T-helper 1 cell treated with Interleukin-12 subunit alpha and Interleukin-12 subunit beta and Interleukin-4 antibody, amounts not matched to agents 30 μg/mL and 1 μg/mL, for 36 hours (primary cell): ENCODE data around the gene KRTAP29-1.
"Not testable (repeated sequence)": the region's sequence is repeated elsewhere in the genome, so short reads cannot be mapped to it uniquely, and the experiment has no call there.

ENCODE experiments used
- H3K27ac Mint-ChIP-seq: one replicate; pipeline ENCODE4 v1.8.0; 2021; ENCODE audit warnings: mild to moderate bottlenecking, mixed read lengths
- H3K27me3 Mint-ChIP-seq: one replicate; pipeline ENCODE4 v1.8.0; 2021; ENCODE audit warnings: low read depth, mixed read lengths
- H3K36me3 Mint-ChIP-seq: one replicate; pipeline ENCODE4 v1.8.0; 2021; ENCODE audit warnings: low read depth, mixed read lengths
- H3K4me1 Mint-ChIP-seq: one replicate; pipeline ENCODE4 v1.8.0; 2021; ENCODE audit warnings: low read depth, mixed read lengths
- H3K4me3 Mint-ChIP-seq: one replicate; pipeline ENCODE4 v1.8.0; 2021; ENCODE audit warnings: mild to moderate bottlenecking, moderate library complexity, mixed read lengths
- H3K9me3 Mint-ChIP-seq: one replicate; pipeline ENCODE4 v1.8.0; 2021; ENCODE audit warnings: mixed read lengths

Gene KRTAP29-1

GRCh38 chr17:41255381-41256290 lies 47.0 kb downstream of the KRTAP29-1 start, which contains the start of gene KRTAP9-9:
TSS of gene KRTAP9-9 (plus strand) at chr17:41255384.
- H3K9me3 Mint-ChIP-seq, H3K27ac Mint-ChIP-seq, H3K36me3 Mint-ChIP-seq, H3K4me1 Mint-ChIP-seq, H3K4me3 Mint-ChIP-seq: not testable (repeated sequence)
- peaks cover 47% of the 10 kb centered on the region for H3K27me3 Mint-ChIP-seq

GRCh38 chr17:41254861-41255260 lies 47.8 kb downstream of the KRTAP29-1 start:
- Mint-ChIP-seq H3K27ac (no peak overlapping the region), H3K9me3 (no peaks in the 10 kb centered on the region), H3K4me1 (no peaks in the 10 kb centered on the region), H3K27me3 (peaks cover 46% of the 10 kb centered on the region), H3K4me3 (no peak overlapping the region), H3K36me3 (no peaks in the 10 kb centered on the region)
